ENCODE data around the gene RDH13. TPM values are rescaled to one million over a fixed set of nuclear protein-coding genes. Genes with fewer than 3 reads are reported as not detected.

The RDH13 gene
- total and polyA plus RNA-seq, 2 of the 8 experiments (the other 6 are each of a cell fraction or from before 2014, with no cell fraction given), result 15.9 to 31.5 TPM

DNA sequence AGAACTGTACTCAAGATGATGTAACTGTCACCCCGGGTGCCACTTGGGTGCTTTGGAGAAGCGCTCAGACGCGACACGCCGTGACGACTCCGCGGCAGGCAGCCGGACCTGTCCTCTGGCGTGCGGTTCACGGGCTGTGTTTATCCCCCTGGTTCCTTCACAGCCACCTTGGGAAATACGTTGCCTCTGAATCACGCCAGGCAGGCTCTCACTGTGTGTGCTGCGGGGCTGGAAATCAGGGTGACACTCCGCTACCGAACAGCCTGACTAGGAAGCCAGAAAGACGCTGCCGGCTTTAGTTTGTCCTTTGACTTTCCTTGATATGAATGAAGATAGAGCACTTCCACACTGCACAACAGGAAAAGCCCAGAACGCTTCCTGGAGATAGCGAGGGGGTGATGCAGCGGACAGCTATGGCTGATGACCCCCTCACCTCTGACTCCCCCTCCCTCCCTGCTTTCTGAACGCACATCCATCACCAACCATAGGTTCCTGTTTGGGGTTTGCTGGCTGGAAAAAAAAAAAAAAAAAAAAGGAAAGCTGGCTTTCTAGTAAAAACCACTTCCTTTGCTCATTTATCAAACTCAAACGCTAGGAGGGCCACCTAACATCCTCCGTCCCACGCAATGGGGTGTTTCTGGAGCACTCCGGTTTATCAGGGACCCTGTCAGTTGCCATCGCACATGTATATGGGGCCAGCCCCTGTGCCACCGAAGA lies 21.2 kb downstream of the RDH13 start:
- ChIA-PET POLR2A (ENCODE audit: partially characterized antibody) (interaction anchor here (1.0 to 1.2 kb wide), 3 partner anchors 13 to 148 kb away, joined by 3 to 4 read pairs (median 3); no protein-coding TSS in a partner anchor), CTCF (ENCODE audit: partially characterized antibody) (interaction anchor here (0.6 kb wide), 1 partner anchor 27 kb away, joined by 3 read pairs; no protein-coding TSS in a partner anchor)
- WGBS, 2 experiments (ENCODE audit: extremely low coverage in 1 of 2, insufficient coverage in 1 of 2, insufficient read length in 1 of 2, insufficient replicate concordance in 2 of 2, low coverage in 1 of 2, low lambda C conversion rate in 2 of 2, missing lambda C conversion rate in 1 of 2), result 97% methylated on average over 30 of the region's 30 CpGs; no CpG with 5 or more reads in 1 of the 2 experiments
- Histone ChIP-seq H3K27me3 (replicated peaks in 1 of 4; ENCODE audit: control insufficient read depth in 3 of 4, extremely low read depth in 1 of 4, insufficient read depth in 3 of 4, low read length in 3 of 4) (no peaks in the 10 kb centered on the region; a peak in 1 of 7 replicates), H3K14ac (ENCODE audit: insufficient read length) (no peak overlapping the region), H3K56ac (replicated peaks; ENCODE audit: insufficient read length, low read depth, low read length) (no peak overlapping the region), H4K5ac (ENCODE audit: insufficient read length, low read depth, low read length) (no peak overlapping the region), H3K23ac (ENCODE audit: insufficient read length) (no peak overlapping the region), H4K91ac (replicated peaks; ENCODE audit: insufficient read length, low read length) (no peak overlapping the region), H2BK12ac (ENCODE audit: low read depth, low read length) (no peak overlapping the region), H3K4ac (replicated peaks; ENCODE audit: insufficient read length, low read depth, low read length) (no peak overlapping the region), H3K23me2 (ENCODE audit: low read depth, low read length) (no peaks in the 10 kb centered on the region), H3K4me1 (replicated peaks in 1 of 4; ENCODE audit: control insufficient read depth in 3 of 4, insufficient read depth in 4 of 4, low read length in 3 of 4) (peaks cover 0 to 3% (median 0%) of the 10 kb centered on the region in 4 experiments; a peak in 2 of 7 replicates), H3K79me2 (ENCODE audit: control insufficient read depth in 1 of 2, insufficient read depth in 2 of 2, low read length in 2 of 2) (no peaks in the 10 kb centered on the region), H2BK120ac (replicated peaks; ENCODE audit: low read depth, low read length) (no peak overlapping the region), H4K20me1 (replicated peaks in 1 of 2; ENCODE audit: control insufficient read depth in 1 of 2, insufficient read depth in 2 of 2, low read length in 2 of 2) (peaks cover 3 to 6% of the 10 kb centered on the region in 2 experiments), H3K36me3 (ENCODE audit: control insufficient read depth in 2 of 4, insufficient read depth in 4 of 4, low read length in 3 of 4) (peaks cover 4 to 34% (median 15%) of the 10 kb centered on the region in 4 experiments), H2BK20ac (ENCODE audit: low read length) (no peak overlapping the region), H2AK5ac (ENCODE audit: low read depth, low read length) (no peak overlapping the region), H3K9ac (replicated peaks in 1 of 4; ENCODE audit: extremely low read depth in 1 of 4, low read depth in 3 of 4, low read length in 3 of 4) (no peak overlapping the region), H3K18ac (ENCODE audit: extremely low read depth, low read length) (no peak overlapping the region), H3K4me3 (ENCODE audit: extremely low read depth in 1 of 4, insufficient read depth in 2 of 4, low read depth in 3 of 4, low read length in 4 of 4) (no peak overlapping the region), H2BK5ac (ENCODE audit: low read depth, low read length) (no peak overlapping the region), H4K8ac (ENCODE audit: extremely low read depth, insufficient read depth, low read length) (no peak overlapping the region; the same call in 1 of the 2 replicates), H3K27ac (ENCODE audit: low read depth, low read length) (no peak overlapping the region), H2BK15ac (ENCODE audit: low read length) (no peak overlapping the region), H3K79me1 (ENCODE audit: low read depth, low read length) (peaks cover 2% of the 10 kb centered on the region; the same call in 1 of the 2 replicates), H3K9me3 (ENCODE audit: insufficient read depth in 2 of 2, low read depth in 1 of 2, low read length in 1 of 2) (no peaks in the 10 kb centered on the region), H3K4me2 (ENCODE audit: insufficient read depth in 1 of 2, low read depth in 2 of 2, low read length in 2 of 2) (no peak overlapping the region), H2AFZ (ENCODE audit: low read length) (no peak overlapping the region)
- FAIRE-seq, result no peak
- no peak for DNase-seq (ENCODE audit: low read depth in 1 of 2, low spot score in 2 of 2)
- TF ChIP-seq KDM4A (IDR thresholded peaks at IDR 0.05; ENCODE audit: low read depth, low read length, severe bottlenecking), result no peak
- TF ChIP-seq BCL11A (IDR thresholded peaks at IDR 0.05; ENCODE audit: low read depth in 2 of 2, low read length in 2 of 2), result no peak
- TF ChIP-seq KDM1A (IDR thresholded peaks at IDR 0.05; ENCODE audit: borderline replicate concordance, low read length), result no peak
- no peak for TF ChIP-seq YY1 (IDR thresholded peaks at IDR 0.05; ENCODE audit: low read depth, low read length)
- TF ChIP-seq GABPA (IDR thresholded peaks at IDR 0.05; ENCODE audit: borderline replicate concordance, insufficient read depth, low read length), result no peak
- TF ChIP-seq, protein P1, sequence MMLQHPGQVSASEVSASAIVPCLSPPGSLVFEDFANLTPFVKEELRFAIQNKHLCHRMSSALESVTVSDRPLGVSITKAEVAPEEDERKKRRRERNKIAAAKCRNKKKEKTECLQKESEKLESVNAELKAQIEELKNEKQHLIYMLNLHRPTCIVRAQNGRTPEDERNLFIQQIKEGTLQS (IDR thresholded peaks at IDR 0.05; ENCODE audit: insufficient read depth, low read depth, low read length), result no peak
- TF ChIP-seq FOSL1 (IDR thresholded peaks at IDR 0.05; ENCODE audit: insufficient read depth, low read depth, low read length), result no peak
- no peak for TF ChIP-seq SIRT6 (IDR thresholded peaks at IDR 0.05; ENCODE audit: low read length)
- TF ChIP-seq CHD1 (IDR thresholded peaks at IDR 0.05; ENCODE audit: low read depth, low read length), result no peak
- no peak for TF ChIP-seq RBBP5 (IDR thresholded peaks at IDR 0.05; ENCODE audit: borderline replicate concordance, low read depth, low read length)
- TF ChIP-seq SIX5 (IDR thresholded peaks at IDR 0.05; ENCODE audit: low read depth, low read length), result no peak
- TF ChIP-seq BACH1 (IDR thresholded peaks at IDR 0.05; ENCODE audit: low read length), result no peak
- TF ChIP-seq KDM5A (IDR thresholded peaks at IDR 0.05; ENCODE audit: low read length), result no peak
